GM20000 (cell line): ENCODE measurements around the gene DNAJC7.
A peak's percentile ranks its signal among the peaks of the same experiment; 100 is the strongest.
"Not testable (repeated sequence)": the region's sequence is repeated elsewhere in the genome, so short reads cannot be mapped to it uniquely, and the experiment has no call there.

Experiments
- DNase-seq: peaks from one replicate; pipeline ENCODE4 v3.0.0; 2012; ENCODE audit warnings: low spot score
- TF ChIP-seq, protein P1 (sequence below): IDR thresholded peaks from 2 replicates; pipeline ENCODE4 v1.5.1; 2012; ENCODE audit warnings: mild to moderate bottlenecking, control low read depth; ENCODE audit errors: extremely low read depth, missing control alignments

Gene DNAJC7

DNA sequence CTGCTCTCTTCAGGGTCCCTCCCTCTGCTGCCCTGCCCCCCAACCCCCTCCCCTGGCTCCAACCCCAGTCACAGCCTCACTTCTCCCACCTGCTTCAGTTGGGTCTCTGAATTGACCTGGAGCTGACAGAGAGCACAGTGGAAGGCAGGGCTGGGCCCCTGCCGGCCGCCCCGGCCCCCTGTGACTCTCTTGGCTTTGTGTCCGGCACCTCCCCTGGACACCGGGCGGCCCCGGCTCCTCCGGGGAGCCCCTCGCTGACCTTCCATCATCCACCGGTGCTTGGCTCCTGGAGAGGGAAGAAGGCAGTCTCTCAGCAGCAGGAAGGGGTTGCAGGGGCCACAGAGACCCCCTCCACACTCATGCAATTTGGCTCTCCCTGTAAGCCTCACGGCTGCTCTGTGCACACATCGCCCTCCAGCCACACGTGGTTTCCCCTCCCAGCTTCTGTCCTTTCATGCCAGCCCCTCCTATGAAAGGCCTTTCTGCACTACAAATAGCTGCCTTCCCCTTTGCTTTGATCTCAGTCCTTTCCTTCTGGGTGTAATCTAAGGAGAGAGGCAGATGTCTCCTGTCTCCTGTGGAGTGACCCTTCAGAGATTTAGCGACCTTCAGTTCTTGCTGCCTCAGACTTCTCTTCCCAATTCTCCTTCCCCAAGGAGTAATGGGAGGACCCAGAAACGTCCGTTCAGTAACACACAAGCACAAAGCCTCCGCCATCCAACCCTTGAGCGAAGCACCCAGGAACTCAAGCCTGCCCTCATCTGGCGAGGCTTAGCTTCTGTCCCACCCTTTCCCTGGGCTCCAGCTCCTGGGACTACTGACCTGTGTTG is 10.9 kb upstream of the DNAJC7 start:
- no peak for DNase-seq
- TF ChIP-seq, protein P1, sequence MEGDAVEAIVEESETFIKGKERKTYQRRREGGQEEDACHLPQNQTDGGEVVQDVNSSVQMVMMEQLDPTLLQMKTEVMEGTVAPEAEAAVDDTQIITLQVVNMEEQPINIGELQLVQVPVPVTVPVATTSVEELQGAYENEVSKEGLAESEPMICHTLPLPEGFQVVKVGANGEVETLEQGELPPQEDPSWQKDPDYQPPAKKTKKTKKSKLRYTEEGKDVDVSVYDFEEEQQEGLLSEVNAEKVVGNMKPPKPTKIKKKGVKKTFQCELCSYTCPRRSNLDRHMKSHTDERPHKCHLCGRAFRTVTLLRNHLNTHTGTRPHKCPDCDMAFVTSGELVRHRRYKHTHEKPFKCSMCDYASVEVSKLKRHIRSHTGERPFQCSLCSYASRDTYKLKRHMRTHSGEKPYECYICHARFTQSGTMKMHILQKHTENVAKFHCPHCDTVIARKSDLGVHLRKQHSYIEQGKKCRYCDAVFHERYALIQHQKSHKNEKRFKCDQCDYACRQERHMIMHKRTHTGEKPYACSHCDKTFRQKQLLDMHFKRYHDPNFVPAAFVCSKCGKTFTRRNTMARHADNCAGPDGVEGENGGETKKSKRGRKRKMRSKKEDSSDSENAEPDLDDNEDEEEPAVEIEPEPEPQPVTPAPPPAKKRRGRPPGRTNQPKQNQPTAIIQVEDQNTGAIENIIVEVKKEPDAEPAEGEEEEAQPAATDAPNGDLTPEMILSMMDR, result no peak

DNA sequence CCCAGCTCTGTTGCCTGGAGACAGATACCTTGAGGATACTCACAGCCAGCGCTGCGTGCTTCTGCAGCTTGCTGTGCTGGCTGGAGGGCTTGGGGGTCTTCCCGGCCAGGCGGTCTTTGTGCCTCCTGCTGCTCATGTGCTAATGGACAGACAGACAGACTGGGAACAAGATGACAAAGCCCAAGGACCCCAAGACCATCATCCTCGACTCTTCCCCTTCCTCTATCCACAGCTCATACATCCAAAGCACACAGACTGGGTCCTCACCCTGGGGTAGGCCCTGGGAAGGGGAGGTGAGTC is 10.3 kb upstream of the DNAJC7 start:
- TF ChIP-seq, protein P1, result no peak
- peak; percentile 14 for DNase-seq

DNA sequence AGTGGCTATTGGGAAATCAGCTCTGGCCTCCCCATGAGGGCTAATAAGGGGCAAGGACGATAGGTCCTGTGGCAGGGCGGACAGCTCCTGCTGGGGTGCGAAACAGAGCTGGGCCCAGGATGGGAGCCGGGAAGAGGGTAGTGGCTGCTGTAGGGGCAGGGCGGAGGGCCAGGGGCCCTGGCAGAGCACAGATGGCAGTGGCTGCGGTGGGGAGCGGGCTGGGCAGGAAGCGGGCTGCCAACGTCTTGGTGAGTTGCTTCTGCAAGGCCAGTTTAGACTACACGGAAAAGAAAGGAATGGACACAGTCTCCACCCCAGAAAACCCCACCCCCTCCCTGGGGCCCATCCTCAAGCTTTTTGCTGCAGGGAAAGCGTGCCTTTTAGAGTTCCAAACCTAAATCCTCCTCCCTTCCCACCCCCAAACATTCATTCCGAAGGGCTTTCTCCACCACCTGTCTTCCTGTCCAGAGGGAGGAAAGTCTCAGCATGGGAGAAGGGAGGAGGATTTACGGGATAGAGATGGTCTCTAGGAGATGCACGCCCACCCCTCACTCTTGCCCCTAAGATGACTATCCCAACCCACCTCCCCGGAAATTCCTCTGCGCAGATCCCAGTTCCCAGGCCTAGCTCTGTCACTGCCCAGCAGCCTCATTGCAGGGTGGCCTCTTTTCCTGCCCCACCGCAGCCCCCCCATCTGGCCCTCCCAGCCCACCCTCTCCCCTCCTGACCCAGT is 9.8 kb upstream of the DNAJC7 start:
- TF ChIP-seq, protein P1, result no peak
- DNase-seq, result peak; percentile 18

DNA sequence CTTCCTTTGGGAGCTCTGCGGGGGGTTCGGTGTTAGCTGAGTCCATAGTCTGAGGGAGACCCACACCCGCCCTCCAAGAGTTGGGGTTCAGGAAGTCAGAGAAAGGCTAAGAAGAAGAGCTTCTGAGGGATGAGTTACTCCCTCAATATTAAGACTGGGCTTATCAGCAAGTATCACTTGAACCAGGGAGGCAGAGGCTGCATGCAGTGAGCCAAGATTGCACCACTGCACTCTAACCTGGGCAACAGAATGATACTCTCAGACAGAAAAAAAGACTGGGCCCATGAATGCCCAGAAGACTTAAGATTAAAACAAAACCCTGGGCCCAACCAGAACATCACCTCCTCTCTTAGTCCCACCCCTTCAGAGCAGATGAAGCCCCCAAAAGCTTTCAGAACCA is 8.7 kb upstream of the DNAJC7 start:
- TF ChIP-seq, protein P1, result no peak
- DNase-seq, result no peak

DNA sequence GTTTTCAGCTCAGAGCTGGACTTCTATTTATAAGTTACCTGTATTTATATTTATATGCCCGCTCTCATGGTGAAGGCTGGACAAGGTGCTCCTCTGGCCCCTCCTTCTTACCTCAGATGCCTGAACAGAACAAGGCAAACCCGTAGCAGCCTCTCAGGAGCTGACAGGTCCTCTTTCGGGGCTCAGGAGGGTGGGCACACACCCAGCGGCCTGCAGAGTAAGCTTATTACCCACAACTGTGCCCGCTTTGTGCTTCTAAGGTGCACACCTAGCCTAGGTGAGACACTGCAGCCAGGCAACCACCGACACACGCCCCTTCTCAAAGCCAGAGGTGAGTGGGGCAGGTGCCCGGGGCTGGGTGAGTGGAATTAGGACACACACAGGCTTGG is 7.9 kb upstream of the DNAJC7 start:
- DNase-seq, result no peak
- TF ChIP-seq, protein P1, result no peak

DNA sequence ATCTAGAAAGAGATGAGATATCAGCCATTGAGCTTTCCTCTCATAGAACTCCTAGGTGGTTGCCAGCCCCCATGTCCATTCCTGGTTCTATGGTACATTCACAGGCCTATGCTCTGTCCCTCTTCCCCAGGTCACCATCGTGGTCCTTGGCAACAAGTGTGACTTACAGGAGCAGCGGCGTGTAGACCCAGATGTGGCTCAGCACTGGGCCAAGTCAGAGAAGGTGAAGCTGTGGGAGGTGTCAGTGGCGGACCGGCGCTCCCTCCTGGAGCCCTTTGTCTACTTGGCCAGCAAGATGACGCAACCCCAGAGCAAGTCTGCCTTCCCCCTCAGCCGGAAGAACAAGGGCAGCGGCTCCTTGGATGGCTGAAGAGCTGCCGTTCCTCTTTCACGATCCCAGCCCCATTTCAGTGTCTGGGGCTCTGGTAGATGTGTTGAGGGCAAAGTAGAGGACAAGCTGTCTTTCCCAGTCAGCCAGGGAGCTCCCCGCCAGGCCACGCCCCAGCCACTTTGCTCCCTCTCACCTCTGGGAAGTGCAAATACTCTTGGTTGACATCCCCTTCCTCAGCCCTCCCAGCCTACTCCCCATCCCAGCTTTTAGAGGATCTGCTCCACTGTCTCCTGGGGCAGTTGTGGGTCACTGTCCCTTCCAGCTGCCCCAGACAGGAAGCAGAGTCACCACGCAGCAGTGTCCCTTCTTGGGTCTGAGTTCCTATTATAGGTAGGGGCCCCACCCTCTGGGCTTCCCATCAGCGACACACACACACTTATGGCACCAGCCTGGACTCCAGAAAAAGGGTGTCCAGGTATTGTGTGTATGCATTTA is 6.5 kb upstream of the DNAJC7 start:
- TF ChIP-seq, protein P1, result no peak
- DNase-seq, result no peak

DNA sequence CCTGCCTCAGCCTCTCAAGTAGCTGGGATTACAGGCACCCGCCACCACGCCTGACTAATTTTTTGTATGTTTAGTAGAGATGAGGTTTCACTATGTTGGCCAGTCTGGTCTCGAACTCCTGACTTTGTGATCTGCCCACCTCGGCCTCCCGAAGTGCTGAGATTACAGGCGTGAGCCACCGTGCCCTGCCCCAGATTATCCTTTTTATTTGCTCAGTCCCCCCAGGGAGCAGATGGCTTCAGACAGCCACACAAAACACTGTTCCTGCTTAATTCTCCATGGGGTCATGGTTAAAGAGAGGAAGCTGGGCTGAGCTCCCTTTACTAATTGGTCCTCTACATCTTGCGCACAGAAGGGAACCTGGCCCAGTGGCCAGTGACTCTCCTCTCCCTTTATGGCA is 3.6 kb upstream of the DNAJC7 start:
- DNase-seq, result not testable (repeated sequence)
